K562 (cell line): ENCODE measurements around the gene DUSP9. TPM values are rescaled to one million over a fixed set of nuclear protein-coding genes. Genes with fewer than 3 reads are reported as not detected.
A peak's percentile ranks its signal among the peaks of the same experiment; 100 is the strongest.

Source experiments
- CXXC5 ChIP-seq: fragments of 250-450 bp; sonication (Bioruptor Pico); IDR thresholded peaks from 2 replicates; pipeline ENCODE4 v1.8.0; 2022; ENCODE audit warnings: inconsistent platforms, mild to moderate bottlenecking, moderate library complexity
- DACH1 ChIP-seq: fragments of 450-650 bp; IDR thresholded peaks from 2 replicates; pipeline ENCODE4 v1.6.1; 2018; ENCODE audit not compliant: partially characterized antibody
- E2F3 ChIP-seq: fragments of 250-450 bp; sonication (Bioruptor Pico); IDR thresholded peaks from 2 replicates; pipeline ENCODE4 v1.4.0; 2020; ENCODE audit warnings: mild to moderate bottlenecking
- HDAC1 ChIP-seq, 2 experiments: fragments of 450-650 bp; IDR thresholded peaks; 2 replicates each; pipeline ENCODE4 v1.6.1; 2016 to 2017; ENCODE audit warnings: inconsistent platforms in 1 of 2, mild to moderate bottlenecking in 1 of 2, moderate library complexity in 1 of 2
- KAT8 ChIP-seq: fragments of 450-650 bp; IDR thresholded peaks from 2 replicates; pipeline ENCODE4 v1.6.1; 2016; ENCODE audit warnings: low read depth, mild to moderate bottlenecking
- NRF1 ChIP-seq, 2 experiments: fragments of 450-650 bp; IDR thresholded peaks in 1 of 2; conservative IDR thresholded peaks in 1 of 2; 2 replicates each; pipeline ENCODE4 v1.6.1; 2014; ENCODE audit warnings: mild to moderate bottlenecking in 2 of 2
- POLR2G ChIP-seq: fragments of 200-400 bp; formaldehyde crosslinking; IDR thresholded peaks from 2 replicates; pipeline ENCODE4 v1.6.1; 2017; ENCODE audit warnings: low read depth, mild to moderate bottlenecking, antibody characterized with exemption, low read length, moderate library complexity
- POU5F1 ChIP-seq: fragments of 150-350 bp; IDR thresholded peaks from 2 replicates; pipeline ENCODE4 v1.6.1; 2014; ENCODE audit warnings: borderline replicate concordance, low read length, low read depth, mild to moderate bottlenecking; ENCODE audit not compliant: partially characterized antibody
- PRDM10 ChIP-seq: fragments of 450-650 bp; IDR thresholded peaks from 2 replicates; pipeline ENCODE4 v1.6.1; 2018; ENCODE audit not compliant: partially characterized antibody
- RFX7 ChIP-seq: fragments of 250-450 bp; sonication (Bioruptor Pico); IDR thresholded peaks from 2 replicates; pipeline ENCODE4 v1.5.1; 2021; ENCODE audit warnings: mild to moderate bottlenecking
- TAF1 ChIP-seq: IDR thresholded peaks from 2 replicates; pipeline ENCODE4 v1.6.1; 2011; ENCODE audit warnings: mild to moderate bottlenecking, low read length, moderate library complexity; ENCODE audit not compliant: insufficient read depth, control insufficient read depth, severe bottlenecking; ENCODE audit errors: extremely low read depth
- YY1 ChIP-seq, 3 experiments: IDR thresholded peaks; 2 replicates each; pipeline ENCODE4 v1.6.1; 2011; ENCODE audit warnings: low read length in 2 of 3, mild to moderate bottlenecking in 2 of 3, moderate library complexity in 2 of 3, borderline replicate concordance in 1 of 3, control low read depth in 1 of 3, low read depth in 1 of 3; ENCODE audit not compliant: insufficient read depth in 3 of 3, insufficient replicate concordance in 2 of 3, control insufficient read depth in 1 of 3, insufficient read length in 1 of 3; ENCODE audit errors: extremely low read depth in 1 of 3
- ZKSCAN1 ChIP-seq: fragments of 150-350 bp; IDR thresholded peaks from 2 replicates; pipeline ENCODE4 v1.6.1; 2016; ENCODE audit warnings: low read depth, low read length
- ZNF408 ChIP-seq: fragments of 250-450 bp; sonication (Bioruptor Pico); IDR thresholded peaks from 2 replicates; pipeline ENCODE4 v1.4.0; 2020; ENCODE audit warnings: low read depth, mild to moderate bottlenecking, moderate library complexity
- ZNF639 ChIP-seq, 2 experiments: fragments of 200-800 bp in 1 of 2; sonication (Bioruptor generic) in 1 of 2; sonication (generic) in 1 of 2; formaldehyde crosslinking in 1 of 2; IDR thresholded peaks in 1 of 2; conservative IDR thresholded peaks in 1 of 2; 2 replicates each; pipeline versions ENCODE4 v1.5.0 to v1.6.1; 2016 to 2020; ENCODE audit warnings: missing compliant biosample characterization in 1 of 2, missing genetic modification characterization in 1 of 2, missing genetic modification reagents in 1 of 2
- polyA plus RNA-seq, 8 experiments: library from polyadenylated mRNA; depleted of rRNA in 4 of 8; stranded (reverse) in 5 of 8; unstranded in 3 of 8; fragments of >200 nt; fragmentation: Nextera tagmentation in 2 of 8; fragmentation: Illumina TruSeq in 1 of 8; extraction: Ambion mirVana in 2 of 8; extraction: Trizol in 1 of 8; gene quantifications; 2 replicates each; pipeline versions ENCODE4 v1.2.1 to v1.2.3, GENCODE V29; 2011 to 2014; ENCODE audit warnings: inconsistent platforms in 1 of 8, missing spikeins in 1 of 8
- total RNA-seq, 7 experiments: library from RNA; depleted of rRNA in 6 of 7; stranded (reverse); fragments of >200 nt in 6 of 7; fragmentation: Illumina TruSeq in 2 of 7; extraction: Trizol in 2 of 7; gene quantifications; 2 replicates each; pipeline versions ENCODE4 v1.2.1 to v1.2.3, GENCODE V29; 2011 to 2021; ENCODE audit warnings: low replicate concordance in 1 of 7
- TF ChIP-seq, protein P1 (sequence below): fragments of 450-650 bp; formaldehyde crosslinking; IDR thresholded peaks from 2 replicates; pipeline ENCODE4 v1.4.0; 2022; ENCODE audit warnings: missing genetic modification characterization
- TF ChIP-seq, protein P2 (sequence below): fragments of 250-450 bp; sonication (Bioruptor Pico); IDR thresholded peaks from 2 replicates; pipeline ENCODE4 v1.4.0; 2020; ENCODE audit warnings: mild to moderate bottlenecking

DUSP9 gene
- total and polyA plus RNA-seq, 9 of the 15 experiments (the other 6 are each of a cell fraction or from before 2014, with no cell fraction given) = 0.11 to 14.1 (median 5.5) TPM

- no peak for TF ChIP-seq PRDM10
- no peak for TF ChIP-seq HDAC1 (IDR thresholded peaks at IDR 0.05)
- TF ChIP-seq RFX7 (CRISPR knock-in tag) = no peak
- peak; percentile 95 to 96 for TF ChIP-seq NRF1 (conservative IDR thresholded peaks at IDR 0.05 in 1 of 2, IDR thresholded peaks at IDR 0.05 in 1 of 2)
- peak in 1 of 2 experiments; percentile 77; a peak in 2 of 4 replicates for TF ChIP-seq ZNF639 (CRISPR knock-in tag; conservative IDR thresholded peaks at IDR 0.05 in 1 of 2, IDR thresholded peaks at IDR 0.05 in 1 of 2)
- peak; percentile 30; the same call in 1 of the 2 replicates for TF ChIP-seq CXXC5
- no peak for TF ChIP-seq DACH1
- TF ChIP-seq, protein P1, sequence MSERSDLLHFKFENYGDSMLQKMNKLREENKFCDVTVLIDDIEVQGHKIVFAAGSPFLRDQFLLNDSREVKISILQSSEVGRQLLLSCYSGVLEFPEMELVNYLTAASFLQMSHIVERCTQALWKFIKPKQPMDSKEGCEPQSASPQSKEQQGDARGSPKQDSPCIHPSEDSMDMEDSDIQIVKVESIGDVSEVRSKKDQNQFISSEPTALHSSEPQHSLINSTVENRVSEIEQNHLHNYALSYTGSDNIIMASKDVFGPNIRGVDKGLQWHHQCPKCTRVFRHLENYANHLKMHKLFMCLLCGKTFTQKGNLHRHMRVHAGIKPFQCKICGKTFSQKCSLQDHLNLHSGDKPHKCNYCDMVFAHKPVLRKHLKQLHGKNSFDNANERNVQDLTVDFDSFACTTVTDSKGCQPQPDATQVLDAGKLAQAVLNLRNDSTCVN (CRISPR knock-in tag) = no peak
- TF ChIP-seq, protein P2, sequence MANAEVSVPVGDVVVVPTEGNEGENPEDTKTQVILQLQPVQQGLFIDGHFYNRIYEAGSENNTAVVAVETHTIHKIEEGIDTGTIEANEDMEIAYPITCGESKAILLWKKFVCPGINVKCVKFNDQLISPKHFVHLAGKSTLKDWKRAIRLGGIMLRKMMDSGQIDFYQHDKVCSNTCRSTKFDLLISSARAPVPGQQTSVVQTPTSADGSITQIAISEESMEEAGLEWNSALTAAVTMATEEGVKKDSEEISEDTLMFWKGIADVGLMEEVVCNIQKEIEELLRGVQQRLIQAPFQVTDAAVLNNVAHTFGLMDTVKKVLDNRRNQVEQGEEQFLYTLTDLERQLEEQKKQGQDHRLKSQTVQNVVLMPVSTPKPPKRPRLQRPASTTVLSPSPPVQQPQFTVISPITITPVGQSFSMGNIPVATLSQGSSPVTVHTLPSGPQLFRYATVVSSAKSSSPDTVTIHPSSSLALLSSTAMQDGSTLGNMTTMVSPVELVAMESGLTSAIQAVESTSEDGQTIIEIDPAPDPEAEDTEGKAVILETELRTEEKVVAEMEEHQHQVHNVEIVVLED (CRISPR knock-in tag) = peak; percentile 42; the same call in 1 of the 2 replicates
- 0 out of 2 replicates have a peak, but pooled peaks have one; percentile 58 for TF ChIP-seq ZKSCAN1
- TF ChIP-seq POLR2G = peak; percentile 72
- TF ChIP-seq ZNF408 (CRISPR knock-in tag) = no peak
- TF ChIP-seq E2F3 (CRISPR knock-in tag) = 0 out of 2 replicates have a peak, but pooled peaks have one; percentile 47
- peak; percentile 66 for TF ChIP-seq POU5F1
- no peak for TF ChIP-seq YY1 (IDR thresholded peaks at IDR 0.05; ENCODE audit: borderline replicate concordance in 1 of 3, control insufficient read depth in 1 of 3, extremely low read depth in 1 of 3, insufficient read depth in 3 of 3, insufficient read length in 1 of 3, insufficient replicate concordance in 2 of 3, low read depth in 1 of 3, low read length in 2 of 3)
- peak; percentile 11 for TF ChIP-seq TAF1
- TF ChIP-seq KAT8 = no peak
Observed at GRCh38 chrX:153599192-153600031, 47.6 kb upstream of the DUSP9 start (continued).
